HepG2 (cell line): ENCODE results near the gene PRKAB1. TPM values are rescaled to one million over a fixed set of nuclear protein-coding genes. Genes with fewer than 3 reads are reported as not detected.
A peak's percentile ranks its signal among the peaks of the same experiment; 100 is the strongest.

Source experiments
- ATM ChIP-seq: fragments of 450-650 bp; IDR thresholded peaks from 2 replicates; pipeline ENCODE4 v1.7.1; 2017; ENCODE audit warnings: mild to moderate bottlenecking, borderline replicate concordance
- CREBL2 ChIP-seq: sonication (generic); formaldehyde crosslinking; IDR thresholded peaks from 2 replicates; pipeline ENCODE4 v1.8.1; 2023; ENCODE audit warnings: missing genetic modification reagents, mild to moderate bottlenecking, borderline replicate concordance
- CREM ChIP-seq, 2 experiments: sonication (generic) in 1 of 2; formaldehyde crosslinking in 1 of 2; IDR thresholded peaks; 2 replicates each; pipeline versions ENCODE4 v1.4.0 to v1.6.1; 2016 to 2020; ENCODE audit warnings: antibody characterized with exemption in 1 of 2, mild to moderate bottlenecking in 1 of 2, missing genetic modification reagents in 1 of 2
- HINFP ChIP-seq: sonication (generic); formaldehyde crosslinking; IDR thresholded peaks from 2 replicates; pipeline ENCODE4 v1.4.0; 2020; ENCODE audit warnings: low read depth, mild to moderate bottlenecking, missing genetic modification reagents
- ISX ChIP-seq: sonication (generic); formaldehyde crosslinking; conservative IDR thresholded peaks from 2 replicates; pipeline ENCODE4 v1.5.0; 2020; ENCODE audit warnings: missing genetic modification reagents
- JUND ChIP-seq: sonication (generic); formaldehyde crosslinking; IDR thresholded peaks from 2 replicates; pipeline ENCODE4 v1.8.0; 2022; ENCODE audit warnings: mild to moderate bottlenecking, missing genetic modification reagents
- PHF5A ChIP-seq: IDR thresholded peaks from one replicate; pipeline ENCODE4 v1.6.1; 2018; ENCODE audit warnings: low read depth, missing genetic modification reagents; ENCODE audit not compliant: unreplicated experiment
- POLR2G ChIP-seq: fragments of 200-400 bp; formaldehyde crosslinking; IDR thresholded peaks from 2 replicates; pipeline ENCODE4 v1.6.1; 2018; ENCODE audit warnings: mild to moderate bottlenecking, low read depth, low read length, moderate library complexity
- RARG ChIP-seq: sonication (generic); formaldehyde crosslinking; IDR thresholded peaks from 2 replicates; pipeline ENCODE4 v1.4.0; 2020; ENCODE audit warnings: low read depth, mild to moderate bottlenecking, missing genetic modification reagents
- SOX13 ChIP-seq, 3 experiments: fragments of 450-650 bp in 1 of 3; sonication (generic) in 1 of 3; formaldehyde crosslinking in 1 of 3; IDR thresholded peaks in 2 of 3; conservative IDR thresholded peaks in 1 of 3; 2 replicates each; pipeline versions ENCODE4 v1.5.0 to v1.6.1; 2016 to 2020; ENCODE audit warnings: antibody characterized with exemption in 1 of 3, mild to moderate bottlenecking in 1 of 3, missing compliant biosample characterization in 1 of 3, missing genetic modification reagents in 1 of 3, moderate library complexity in 1 of 3
- SP1 ChIP-seq, 2 experiments: fragments of 450-650 bp in 1 of 2; sonication (generic) in 1 of 2; formaldehyde crosslinking in 1 of 2; IDR thresholded peaks; 2 replicates each; pipeline versions ENCODE4 v1.4.0 to v1.6.1; 2016 to 2020; ENCODE audit warnings: missing genetic modification reagents in 1 of 2
- UBTF ChIP-seq: sonication (generic); formaldehyde crosslinking; IDR thresholded peaks from 2 replicates; pipeline ENCODE4 v1.4.0; 2020; ENCODE audit warnings: mild to moderate bottlenecking, missing genetic modification reagents
- ZNF350 ChIP-seq: sonication (generic); formaldehyde crosslinking; IDR thresholded peaks from 2 replicates; pipeline ENCODE4 v1.4.0; 2020; ENCODE audit warnings: mild to moderate bottlenecking, low read depth, missing genetic modification reagents, borderline replicate concordance
- ZNF513 ChIP-seq: sonication (generic); formaldehyde crosslinking; conservative IDR thresholded peaks from 2 replicates; pipeline ENCODE4 v1.5.0; 2020; ENCODE audit warnings: missing genetic modification reagents
- ZNF687 ChIP-seq: sonication (generic); formaldehyde crosslinking; IDR thresholded peaks from 2 replicates; pipeline ENCODE4 v1.5.1; 2020; ENCODE audit warnings: mild to moderate bottlenecking, missing genetic modification reagents, moderate library complexity
- ZNF772 ChIP-seq: sonication (generic); formaldehyde crosslinking; IDR thresholded peaks from 2 replicates; pipeline ENCODE4 v1.5.0; 2020; ENCODE audit warnings: mild to moderate bottlenecking, missing genetic modification reagents
- ZNF788 ChIP-seq: sonication (generic); formaldehyde crosslinking; IDR thresholded peaks from 2 replicates; pipeline ENCODE4 v1.5.0; 2020; ENCODE audit warnings: mild to moderate bottlenecking, missing genetic modification reagents, borderline replicate concordance
- polyA plus RNA-seq, 8 experiments: library from polyadenylated mRNA; depleted of rRNA in 3 of 8; stranded (reverse) in 7 of 8; unstranded in 1 of 8; fragments of >200 nt; fragmentation: Illumina TruSeq in 4 of 8; extraction: Trizol in 4 of 8; gene quantifications; 2 replicates each; pipeline versions ENCODE4 v1.2.1 to v1.2.3, GENCODE V29; 2011 to 2016; ENCODE audit warnings: low read depth in 4 of 8, missing spikeins in 1 of 8, mixed read lengths in 1 of 8; ENCODE audit not compliant: insufficient read depth in 1 of 8
- total RNA-seq, 5 experiments: library from RNA; depleted of rRNA; stranded (reverse); fragments of >200 nt; fragmentation: Illumina TruSeq; extraction: Trizol; gene quantifications; 2 replicates each; pipeline ENCODE4 v1.2.3, GENCODE V29; 2016; ENCODE audit warnings: low read depth in 1 of 5

PRKAB1 gene
- total and polyA plus RNA-seq, 2 of the 13 experiments (the other 11 are each of a cell fraction or from before 2014, with no cell fraction given) = 28.4 to 35.5 TPM

- no peak for TF ChIP-seq ZNF772
- no peak for TF ChIP-seq UBTF (CRISPR knock-in tag)
- TF ChIP-seq ISX (CRISPR knock-in tag) = no peak
- no peak for TF ChIP-seq RARG
- TF ChIP-seq POLR2G = peak; percentile 52; the same call in 1 of the 2 replicates
- no peak for TF ChIP-seq HINFP (CRISPR knock-in tag)
- no peak for TF ChIP-seq ATM
- peak; percentile 20; the same call in 1 of the 2 replicates for TF ChIP-seq ZNF687 (CRISPR knock-in tag)
- no peak for TF ChIP-seq CREBL2 (CRISPR knock-in tag)
- TF ChIP-seq SOX13 (IDR thresholded peaks at IDR 0.05) = no peak
- TF ChIP-seq SOX13 (CRISPR knock-in tag; conservative IDR thresholded peaks at IDR 0.05 in 1 of 2, IDR thresholded peaks at IDR 0.05 in 1 of 2) = no peak
- TF ChIP-seq ZNF513 (CRISPR knock-in tag) = no peak
- no peak for TF ChIP-seq ZNF350 (CRISPR knock-in tag)
- no peak for TF ChIP-seq JUND
- 0 out of 2 replicates have a peak, but pooled peaks have one; percentile 20 for TF ChIP-seq CREM (IDR thresholded peaks at IDR 0.05)
- no peak for TF ChIP-seq CREM (CRISPR knock-in tag; IDR thresholded peaks at IDR 0.05)
- TF ChIP-seq SP1 (IDR thresholded peaks at IDR 0.05) = no peak
- TF ChIP-seq SP1 (CRISPR knock-in tag; IDR thresholded peaks at IDR 0.05) = no peak
- TF ChIP-seq ZNF788 (CRISPR knock-in tag) = no peak
- TF ChIP-seq PHF5A = no peak
Observed at GRCh38 chr12:119681728-119682638, 14.1 kb downstream of the PRKAB1 start (continued).
